ENCODE results near the gene DKC1.
"Not testable (repeated sequence)": the region's sequence is repeated elsewhere in the genome, so short reads cannot be mapped to it uniquely, and the experiment has no call there.

Gene DKC1

DNA sequence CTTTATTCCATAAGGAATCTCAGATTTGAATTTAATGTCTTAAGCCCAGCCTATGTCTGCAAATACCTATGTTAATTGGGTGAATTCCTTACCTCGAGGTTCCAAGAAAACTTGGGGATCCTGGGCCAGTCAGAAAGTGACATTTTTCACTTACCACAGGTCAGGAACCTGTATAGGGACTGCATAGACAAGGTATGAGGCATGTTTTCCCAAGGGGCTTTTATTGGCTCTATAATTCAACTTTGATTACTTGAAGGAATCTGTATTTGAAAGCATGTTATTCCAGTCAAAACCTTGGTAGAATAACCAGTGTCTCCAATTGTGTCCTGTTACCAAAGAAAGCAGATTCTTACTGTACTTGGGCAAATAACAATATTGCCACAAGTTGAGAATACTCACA, 51.1 kb downstream of the DKC1 start:
- Histone ChIP-seq H3K9me3 (ENCODE audit: severe bottlenecking) (no peaks in the 10 kb centered on the region), H3K36me3 (ENCODE audit: low read depth) (no peaks in the 10 kb centered on the region), H3K27me3 (ENCODE audit: insufficient read depth, poor library complexity, severe bottlenecking) (no peaks in the 10 kb centered on the region), H3K4me1 (ENCODE audit: insufficient read depth, poor library complexity, severe bottlenecking) (no peaks in the 10 kb centered on the region), H3K27ac (ENCODE audit: poor library complexity, severe bottlenecking) (no peak overlapping the region), H3K4me3 (ENCODE audit: severe bottlenecking) (no peak overlapping the region)
- TF ChIP-seq CTCF (IDR thresholded peaks at IDR 0.05; ENCODE audit: poor library complexity, severe bottlenecking), result no peak
- DNase-seq (ENCODE audit: low spot score) (no peak), ATAC-seq (ENCODE audit: low read depth) (no peak)

GRCh38 chrX:154815274-154815818, 52.7 kb downstream of the DKC1 start:
- Histone ChIP-seq H3K9me3 (ENCODE audit: severe bottlenecking) (no peaks in the 10 kb centered on the region), H3K27ac (ENCODE audit: poor library complexity, severe bottlenecking) (no peak overlapping the region), H3K4me3 (ENCODE audit: severe bottlenecking) (no peak overlapping the region), H3K4me1 (ENCODE audit: insufficient read depth, poor library complexity, severe bottlenecking) (no peaks in the 10 kb centered on the region), H3K27me3 (ENCODE audit: insufficient read depth, poor library complexity, severe bottlenecking) (no peaks in the 10 kb centered on the region), H3K36me3 (ENCODE audit: low read depth) (no peaks in the 10 kb centered on the region)
- no peak for ATAC-seq (ENCODE audit: low read depth)
- TF ChIP-seq CTCF (IDR thresholded peaks at IDR 0.05; ENCODE audit: poor library complexity, severe bottlenecking), result no peak
- no peak for DNase-seq (ENCODE audit: low spot score)

GRCh38 chrX:154816326-154816898, 53.7 kb downstream of the DKC1 start:
- not testable (repeated sequence) for H3K9me3 ChIP-seq (ENCODE audit: severe bottlenecking); DNase-seq (ENCODE audit: low spot score); H3K4me1 ChIP-seq (ENCODE audit: insufficient read depth, poor library complexity, severe bottlenecking); H3K4me3 ChIP-seq (ENCODE audit: severe bottlenecking); H3K36me3 ChIP-seq (ENCODE audit: low read depth); ATAC-seq (ENCODE audit: low read depth); H3K27me3 ChIP-seq (ENCODE audit: insufficient read depth, poor library complexity, severe bottlenecking); H3K27ac ChIP-seq (ENCODE audit: poor library complexity, severe bottlenecking)

GRCh38 chrX:154817048-154817618, 54.5 kb downstream of the DKC1 start:
- not testable (repeated sequence) for DNase-seq (ENCODE audit: low spot score); ATAC-seq (ENCODE audit: low read depth); H3K9me3 ChIP-seq (ENCODE audit: severe bottlenecking); H3K36me3 ChIP-seq (ENCODE audit: low read depth); H3K27me3 ChIP-seq (ENCODE audit: insufficient read depth, poor library complexity, severe bottlenecking); H3K4me1 ChIP-seq (ENCODE audit: insufficient read depth, poor library complexity, severe bottlenecking); H3K4me3 ChIP-seq (ENCODE audit: severe bottlenecking); H3K27ac ChIP-seq (ENCODE audit: poor library complexity, severe bottlenecking)

GRCh38 chrX:154818916-154819770, 56.5 kb downstream of the DKC1 start:
- TF ChIP-seq CTCF (IDR thresholded peaks at IDR 0.05; ENCODE audit: poor library complexity, severe bottlenecking), result no peak
- no peaks in the 10 kb centered on the region for H3K4me1 ChIP-seq (ENCODE audit: insufficient read depth, poor library complexity, severe bottlenecking)
- H3K4me3 ChIP-seq (ENCODE audit: severe bottlenecking), result no peak overlapping the region
- no peak for ATAC-seq (ENCODE audit: low read depth)
- H3K36me3 ChIP-seq (ENCODE audit: low read depth), result no peaks in the 10 kb centered on the region
- no peak for DNase-seq (ENCODE audit: low spot score)
- H3K9me3 ChIP-seq (ENCODE audit: severe bottlenecking), result no peaks in the 10 kb centered on the region
- H3K27me3 ChIP-seq (ENCODE audit: insufficient read depth, poor library complexity, severe bottlenecking), result no peaks in the 10 kb centered on the region
- no peak overlapping the region for H3K27ac ChIP-seq (ENCODE audit: poor library complexity, severe bottlenecking)
